ENCODE data around the gene MICU1.

Gene MICU1

DNA sequence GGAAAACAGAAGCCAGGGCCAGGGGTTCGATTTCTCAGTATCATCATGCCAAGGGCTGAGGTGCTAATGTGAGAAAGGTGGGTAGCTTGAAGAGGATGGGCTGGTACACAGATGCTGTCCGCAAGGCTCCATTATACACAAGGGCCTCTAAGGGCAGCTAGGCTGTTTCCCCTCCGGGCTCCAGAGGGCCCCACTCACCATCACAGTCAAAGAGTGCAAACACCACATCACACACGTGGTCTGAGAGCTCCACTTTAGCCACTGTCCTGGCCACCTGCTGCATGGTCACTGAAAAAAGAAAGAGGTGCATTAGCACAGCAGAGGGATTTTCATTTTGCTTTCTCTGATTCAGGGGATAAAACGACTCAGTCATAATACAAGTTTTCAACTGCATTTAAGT, 250.3 kb downstream of the MICU1 start:
- Histone ChIP-seq H3K27me3 (replicated peaks) (no peaks in the 10 kb centered on the region), H3K4me3 (ENCODE audit: low read depth, low read length) (no peak overlapping the region), H3K27ac (no peak overlapping the region), H3K36me3 (replicated peaks) (no peaks in the 10 kb centered on the region)
- TF ChIP-seq, protein P1, sequence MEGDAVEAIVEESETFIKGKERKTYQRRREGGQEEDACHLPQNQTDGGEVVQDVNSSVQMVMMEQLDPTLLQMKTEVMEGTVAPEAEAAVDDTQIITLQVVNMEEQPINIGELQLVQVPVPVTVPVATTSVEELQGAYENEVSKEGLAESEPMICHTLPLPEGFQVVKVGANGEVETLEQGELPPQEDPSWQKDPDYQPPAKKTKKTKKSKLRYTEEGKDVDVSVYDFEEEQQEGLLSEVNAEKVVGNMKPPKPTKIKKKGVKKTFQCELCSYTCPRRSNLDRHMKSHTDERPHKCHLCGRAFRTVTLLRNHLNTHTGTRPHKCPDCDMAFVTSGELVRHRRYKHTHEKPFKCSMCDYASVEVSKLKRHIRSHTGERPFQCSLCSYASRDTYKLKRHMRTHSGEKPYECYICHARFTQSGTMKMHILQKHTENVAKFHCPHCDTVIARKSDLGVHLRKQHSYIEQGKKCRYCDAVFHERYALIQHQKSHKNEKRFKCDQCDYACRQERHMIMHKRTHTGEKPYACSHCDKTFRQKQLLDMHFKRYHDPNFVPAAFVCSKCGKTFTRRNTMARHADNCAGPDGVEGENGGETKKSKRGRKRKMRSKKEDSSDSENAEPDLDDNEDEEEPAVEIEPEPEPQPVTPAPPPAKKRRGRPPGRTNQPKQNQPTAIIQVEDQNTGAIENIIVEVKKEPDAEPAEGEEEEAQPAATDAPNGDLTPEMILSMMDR (IDR thresholded peaks at IDR 0.05; ENCODE audit: low read depth, low read length, missing control alignments), result peak; percentile 51
- in situ Hi-C loops (cut with HindIII; ENCODE audit: low pct_ligation_motif_present, low sequenced_read_pairs), result no loop called here
- DNase-seq, result no peak

DNA sequence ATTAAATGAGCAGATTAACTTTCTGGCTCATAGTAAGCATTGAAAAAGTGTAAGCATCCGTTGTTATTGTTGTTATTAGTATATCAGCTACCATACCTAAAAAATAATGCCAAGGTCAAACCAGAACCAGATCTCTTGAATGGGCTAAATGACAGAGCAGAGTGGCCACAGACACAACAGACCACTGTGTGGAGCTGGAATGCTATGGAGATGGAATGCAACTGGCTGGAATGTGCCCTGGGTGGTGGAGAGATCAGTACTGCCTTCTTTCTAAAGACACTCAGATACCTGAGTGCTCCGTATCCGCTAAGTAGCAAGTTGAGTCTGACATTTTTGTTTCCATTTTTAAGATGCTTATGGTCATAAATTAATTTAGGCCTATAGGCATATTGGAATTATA, 250.7 kb downstream of the MICU1 start:
- no peak overlapping the region for H3K4me3 ChIP-seq (ENCODE audit: low read depth, low read length)
- in situ Hi-C loops (cut with HindIII; ENCODE audit: low pct_ligation_motif_present, low sequenced_read_pairs), result no loop called here
- H3K36me3 ChIP-seq (replicated peaks), result no peaks in the 10 kb centered on the region
- H3K27ac ChIP-seq, result no peak overlapping the region
- H3K27me3 ChIP-seq (replicated peaks), result no peaks in the 10 kb centered on the region
- TF ChIP-seq, protein P1 (IDR thresholded peaks at IDR 0.05; ENCODE audit: low read depth, low read length, missing control alignments), result no peak
- no peak for DNase-seq

DNA sequence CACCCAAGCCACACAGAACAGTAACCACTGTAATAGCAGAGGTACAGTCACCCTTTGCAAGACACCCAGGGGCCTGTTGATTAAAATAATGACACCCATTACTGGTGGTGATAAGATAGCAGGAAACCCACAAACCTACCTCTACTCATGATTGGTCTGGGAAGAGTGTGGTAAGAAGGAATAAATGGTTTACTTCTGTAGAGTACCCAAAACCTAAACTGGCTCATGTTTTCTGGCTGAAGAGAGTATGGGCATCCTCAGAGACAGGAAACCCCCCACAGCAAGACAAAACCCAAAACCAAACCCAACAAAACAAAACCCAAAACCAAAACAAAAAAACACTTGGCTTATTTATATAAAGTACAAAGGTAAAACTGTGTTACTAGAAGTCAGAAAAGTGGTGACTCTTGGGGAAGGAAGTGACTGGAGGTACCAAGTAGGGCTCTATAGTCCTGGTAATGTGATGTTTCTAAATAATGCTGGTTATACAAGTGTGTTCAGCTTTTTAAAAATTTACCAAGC, 255.6 kb downstream of the MICU1 start:
- H3K36me3 ChIP-seq (replicated peaks), result no peaks in the 10 kb centered on the region
- no peak overlapping the region for H3K4me3 ChIP-seq (ENCODE audit: low read depth, low read length)
- H3K27ac ChIP-seq, result no peak overlapping the region
- TF ChIP-seq, protein P1 (IDR thresholded peaks at IDR 0.05; ENCODE audit: low read depth, low read length, missing control alignments), result no peak
- no peaks in the 10 kb centered on the region for H3K27me3 ChIP-seq (replicated peaks)
- in situ Hi-C loops (cut with HindIII; ENCODE audit: low pct_ligation_motif_present, low sequenced_read_pairs), result no loop called here
- DNase-seq, result no peak

DNA sequence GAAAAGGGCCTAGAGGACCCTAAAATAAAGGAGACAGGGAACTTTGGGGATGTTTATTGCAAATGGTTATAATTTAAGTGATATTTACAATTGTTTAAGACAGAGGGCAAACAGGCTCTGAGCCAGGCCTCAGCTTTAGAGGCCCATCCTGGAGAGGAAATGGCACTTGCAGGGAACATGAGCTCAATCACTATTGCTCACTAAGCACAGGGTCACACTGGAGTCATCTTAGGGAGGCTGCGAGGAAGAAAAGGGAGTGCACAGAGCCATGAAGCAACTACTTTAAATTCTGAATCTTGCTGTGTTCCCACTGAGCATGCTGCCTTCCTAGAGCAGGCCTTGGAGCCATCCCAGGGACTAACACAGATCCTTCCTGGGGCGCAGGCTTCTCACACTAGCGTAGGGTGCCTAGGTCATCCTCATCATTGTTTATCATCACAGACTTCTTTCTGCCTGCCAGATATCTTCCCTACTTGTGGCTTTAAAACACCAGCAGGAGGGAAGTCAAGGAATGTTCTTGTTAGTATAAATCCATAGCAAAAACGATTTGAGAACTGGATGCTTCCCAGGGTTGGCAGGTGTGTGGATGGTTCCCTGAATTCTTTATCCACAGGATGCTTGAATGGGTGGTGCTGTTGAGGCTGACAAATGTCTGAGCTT, 258.4 kb downstream of the MICU1 start:
- in situ Hi-C loops (cut with HindIII; ENCODE audit: low pct_ligation_motif_present, low sequenced_read_pairs), result no loop called here

DNA sequence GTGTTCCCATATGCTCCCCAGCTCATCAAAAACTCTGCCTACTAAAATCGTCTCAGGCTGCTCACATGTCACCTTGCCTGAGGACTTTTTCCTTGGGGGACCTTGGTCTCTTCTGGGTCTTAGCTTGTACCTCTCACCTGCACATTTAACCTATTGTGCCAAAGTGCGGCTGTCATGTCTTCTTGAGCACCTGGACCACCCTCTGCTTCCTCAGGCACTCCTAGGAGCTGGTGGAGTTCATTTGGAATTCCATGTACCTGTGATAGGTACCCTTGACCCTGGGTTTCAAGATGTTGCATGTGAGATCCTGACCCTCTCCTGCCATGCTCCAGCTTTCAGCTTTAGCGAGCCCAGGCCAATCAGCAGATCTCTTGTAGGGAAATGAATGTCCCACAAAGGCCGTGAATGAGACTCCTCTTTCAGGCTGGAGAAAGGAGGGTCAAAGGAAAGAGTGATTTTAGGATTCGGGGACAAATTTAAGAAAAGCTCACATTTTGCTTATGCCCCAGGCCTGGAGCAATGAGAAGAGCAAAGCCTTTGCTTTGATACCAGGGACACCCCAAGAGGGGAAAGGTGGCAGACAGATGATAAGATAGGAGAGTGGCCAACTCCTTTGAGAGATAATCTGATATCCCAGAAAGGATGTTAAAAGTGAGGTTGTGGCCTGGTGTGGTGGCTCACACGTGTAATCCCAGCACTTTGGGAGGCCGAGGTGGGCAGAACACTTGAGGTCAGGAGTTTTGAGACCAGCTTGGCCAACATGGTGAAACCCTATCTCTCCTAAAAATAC, 260.6 kb downstream of the MICU1 start:
- in situ Hi-C loops (cut with HindIII; ENCODE audit: low pct_ligation_motif_present, low sequenced_read_pairs), result no loop called here
- TF ChIP-seq, protein P1 (IDR thresholded peaks at IDR 0.05; ENCODE audit: low read depth, low read length, missing control alignments), result no peak
- H3K4me3 ChIP-seq (ENCODE audit: low read depth, low read length), result no peak overlapping the region
- no peaks in the 10 kb centered on the region for H3K36me3 ChIP-seq (replicated peaks)
- no peak overlapping the region for H3K27ac ChIP-seq
- DNase-seq, result no peak
- no peaks in the 10 kb centered on the region for H3K27me3 ChIP-seq (replicated peaks)

More for the DNA sequence above, 258.4 kb downstream of the MICU1 start:
- Histone ChIP-seq H3K4me3 (ENCODE audit: low read depth, low read length) (no peak overlapping the region), H3K27ac (no peak overlapping the region), H3K36me3 (replicated peaks) (no peaks in the 10 kb centered on the region), H3K27me3 (replicated peaks) (no peaks in the 10 kb centered on the region)
- TF ChIP-seq, protein P1 (IDR thresholded peaks at IDR 0.05; ENCODE audit: low read depth, low read length, missing control alignments), result no peak
- no peak for DNase-seq
